Osteoblast (primary cell): ENCODE data around the gene SEMA4C. TPM values are rescaled to one million over a fixed set of nuclear protein-coding genes. Genes with fewer than 3 reads are reported as not detected.
A peak's percentile ranks its signal among the peaks of the same experiment; 100 is the strongest.

Experiments used
- DNase-seq: peaks from one replicate; pipeline ENCODE4 v3.0.0; 2011; ENCODE audit warnings: low spot score, mixed read lengths; ENCODE audit not compliant: insufficient read length; ENCODE audit errors: missing footprints
- H2AFZ ChIP-seq: 2 replicates; pipeline ENCODE4 v1.6.0; 2011; ENCODE audit warnings: mild to moderate bottlenecking, low read length
- H3K27ac ChIP-seq: 2 replicates; pipeline ENCODE4 v1.5.1; 2011; ENCODE audit warnings: mild to moderate bottlenecking, low read depth, low read length, moderate library complexity
- H3K27me3 ChIP-seq: 2 replicates; pipeline ENCODE4 v1.6.0; 2012; ENCODE audit warnings: mild to moderate bottlenecking, control low read depth, inconsistent platforms, low read length, moderate library complexity; ENCODE audit not compliant: insufficient read depth
- H3K36me3 ChIP-seq: 2 replicates; pipeline ENCODE4 v1.5.1; 2011; ENCODE audit warnings: mild to moderate bottlenecking, low read length, control low read depth, moderate library complexity; ENCODE audit not compliant: insufficient read depth
- H3K4me1 ChIP-seq: 2 replicates; pipeline ENCODE4 v1.5.1; 2011; ENCODE audit warnings: mild to moderate bottlenecking, low read length, control low read depth, moderate library complexity; ENCODE audit not compliant: insufficient read depth
- H3K4me2 ChIP-seq: 2 replicates; pipeline ENCODE4 v1.6.0; 2011; ENCODE audit warnings: mild to moderate bottlenecking, low read length; ENCODE audit not compliant: insufficient read depth
- H3K4me3 ChIP-seq: fragments of 200-600 bp; sonication (generic); 3 replicates; pipeline ENCODE4 v1.5.1; 2012; ENCODE audit warnings: mild to moderate bottlenecking, low read length, inconsistent platforms; ENCODE audit not compliant: insufficient read depth
- H3K79me2 ChIP-seq: 2 replicates; pipeline ENCODE4 v1.6.0; 2012; ENCODE audit warnings: mild to moderate bottlenecking, low read length, control low read depth, inconsistent platforms; ENCODE audit not compliant: insufficient read depth
- H3K9me3 ChIP-seq: 2 replicates; pipeline ENCODE4 v1.5.1; 2011; ENCODE audit warnings: low read depth, low read length, control low read depth
- H4K20me1 ChIP-seq: 2 replicates; pipeline ENCODE4 v1.6.0; 2012; ENCODE audit warnings: mild to moderate bottlenecking, low read length, control low read depth; ENCODE audit not compliant: insufficient read depth
- CTCF ChIP-seq: IDR thresholded peaks from 2 replicates; pipeline ENCODE4 v1.5.1; 2011; ENCODE audit warnings: mild to moderate bottlenecking, low read depth, low read length, moderate library complexity; ENCODE audit errors: extremely low read depth
- total RNA-seq: library from RNA; depleted of rRNA; stranded (reverse); fragments of >200 nt; gene quantifications from 2 replicates; pipeline ENCODE4 v1.2.3, GENCODE V29; 2012

Gene SEMA4C
- total RNA-seq, 1 donor: 29.7 TPM

GRCh38 chr2:96819128-96819875 is 50.6 kb downstream of the SEMA4C start:
- peaks cover 38% of the 10 kb centered on the region for H4K20me1 ChIP-seq
- no peak overlapping the region for H2AFZ ChIP-seq
- H3K27me3 ChIP-seq: no peaks in the 10 kb centered on the region
- peaks cover 17% of the 10 kb centered on the region for H3K4me1 ChIP-seq
- no peak for DNase-seq
- no peak overlapping the region for H3K4me3 ChIP-seq
- H3K36me3 ChIP-seq: no peaks in the 10 kb centered on the region
- no peak overlapping the region for H3K4me2 ChIP-seq
- no peak overlapping the region for H3K27ac ChIP-seq
- TF ChIP-seq CTCF: no peak
- no peaks in the 10 kb centered on the region for H3K9me3 ChIP-seq
- H3K79me2 ChIP-seq: peaks cover 13% of the 10 kb centered on the region

GRCh38 chr2:96817882-96818281 is 52.0 kb downstream of the SEMA4C start:
- Histone ChIP-seq H3K4me2 (peak overlapping the region; percentile 93), H3K79me2 (peaks cover 13% of the 10 kb centered on the region), H3K27ac (no peak overlapping the region), H3K4me3 (no peak overlapping the region), H3K9me3 (no peaks in the 10 kb centered on the region), H3K27me3 (no peaks in the 10 kb centered on the region), H3K36me3 (no peaks in the 10 kb centered on the region), H3K4me1 (peaks cover 17% of the 10 kb centered on the region), H4K20me1 (peaks cover 38% of the 10 kb centered on the region), H2AFZ (no peak overlapping the region)
- no peak for DNase-seq
- TF ChIP-seq CTCF: no peak

GRCh38 chr2:96816836-96817702 is 52.8 kb downstream of the SEMA4C start:
- H3K27me3 ChIP-seq: no peaks in the 10 kb centered on the region
- peak overlapping the region; percentile 93 for H3K4me2 ChIP-seq
- DNase-seq: no peak
- peak overlapping the region; percentile 47 for H2AFZ ChIP-seq
- H3K4me1 ChIP-seq: peaks cover 19% of the 10 kb centered on the region
- no peaks in the 10 kb centered on the region for H3K9me3 ChIP-seq
- peaks cover 38% of the 10 kb centered on the region for H4K20me1 ChIP-seq
- peak overlapping the region; percentile 82 for H3K4me3 ChIP-seq
- H3K27ac ChIP-seq: no peak overlapping the region
- TF ChIP-seq CTCF: no peak
- peaks cover 13% of the 10 kb centered on the region for H3K79me2 ChIP-seq
- no peaks in the 10 kb centered on the region for H3K36me3 ChIP-seq
